ENCODE measurements around the gene KRT84. TPM values are rescaled to one million over a fixed set of nuclear protein-coding genes. Genes with fewer than 3 reads are reported as not detected.

KRT84 gene
- total RNA-seq, 2 experiments from 2014 or later = not detected

- POLR2A ChIA-PET = no interaction called here
- no peak for DNase-seq
- CTCF ChIA-PET = no interaction called here
- H3K4me3 Mint-ChIP-seq = no peak overlapping the region
- H3K4me3 ChIP-seq (ENCODE audit: low read length) = no peak overlapping the region
- H3K4me1 ChIP-seq (ENCODE audit: insufficient read depth, low read length) = no peaks in the 10 kb centered on the region
- no peak for TF ChIP-seq CTCF (IDR thresholded peaks at IDR 0.05)
- ATAC-seq (ENCODE audit: poor library complexity) = no peak
- H3K27me3 Mint-ChIP-seq = peaks cover 16% of the 10 kb centered on the region
- H3K4me1 Mint-ChIP-seq (ENCODE audit: low read depth) = no peaks in the 10 kb centered on the region
- peaks cover 0 to 3% of the 10 kb centered on the region in 2 experiments for H3K9me3 ChIP-seq (ENCODE audit: control insufficient read depth in 1 of 2, insufficient read depth in 1 of 2, low read length in 2 of 2)
- no peaks in the 10 kb centered on the region for H3K36me3 Mint-ChIP-seq (ENCODE audit: low read depth)
- H3K27ac Mint-ChIP-seq = no peak overlapping the region
- intact Hi-C loops (cut with DNase I, micrococcal nuclease) = no loop called here
- no peaks in the 10 kb centered on the region for H3K27me3 ChIP-seq (ENCODE audit: control insufficient read depth in 1 of 2, insufficient read depth in 2 of 2, low read length in 2 of 2)
- H3K27ac ChIP-seq (ENCODE audit: low read depth in 1 of 2, low read length in 2 of 2) = no peak overlapping the region
- H3K36me3 ChIP-seq (ENCODE audit: insufficient read depth, low read length) = no peaks in the 10 kb centered on the region
- no peaks in the 10 kb centered on the region for H3K9me3 Mint-ChIP-seq
Observed at GRCh38 chr12:52418576-52419110, 33.2 kb upstream of the KRT84 start.

- intact Hi-C loops (cut with DNase I, micrococcal nuclease) = no loop called here
- Histone ChIP-seq H3K4me3 (ENCODE audit: low read length) (no peak overlapping the region), H3K4me1 (ENCODE audit: insufficient read depth, low read length) (no peaks in the 10 kb centered on the region), H3K9me3 (ENCODE audit: control insufficient read depth in 1 of 2, insufficient read depth in 1 of 2, low read length in 2 of 2) (peaks cover 0 to 3% of the 10 kb centered on the region in 2 experiments), H3K27me3 (ENCODE audit: control insufficient read depth in 1 of 2, insufficient read depth in 2 of 2, low read length in 2 of 2) (no peaks in the 10 kb centered on the region), H3K36me3 (ENCODE audit: insufficient read depth, low read length) (no peaks in the 10 kb centered on the region), H3K27ac (ENCODE audit: low read depth in 1 of 2, low read length in 2 of 2) (no peak overlapping the region)
- no peak overlapping the region for H3K4me3 Mint-ChIP-seq
- H3K9me3 Mint-ChIP-seq = no peaks in the 10 kb centered on the region
- peaks cover 19% of the 10 kb centered on the region for H3K27me3 Mint-ChIP-seq
- ChIA-PET CTCF (no interaction called here), POLR2A (no interaction called here)
- DNase-seq = no peak
- no peaks in the 10 kb centered on the region for H3K36me3 Mint-ChIP-seq (ENCODE audit: low read depth)
- H3K27ac Mint-ChIP-seq = no peak overlapping the region
- TF ChIP-seq CTCF (IDR thresholded peaks at IDR 0.05) = no peak
- ATAC-seq (ENCODE audit: poor library complexity) = no peak
- H3K4me1 Mint-ChIP-seq (ENCODE audit: low read depth) = no peaks in the 10 kb centered on the region
Observed at GRCh38 chr12:52417740-52418139, 32.3 kb upstream of the KRT84 start.

GRCh38 chr12:52416795-52417194 lies 31.3 kb upstream of the KRT84 start:
- H3K4me3 Mint-ChIP-seq = no peak overlapping the region
- POLR2A ChIA-PET = no interaction called here
- DNase-seq (no peak), ATAC-seq (ENCODE audit: poor library complexity) (no peak)
- Histone ChIP-seq H3K27me3 (ENCODE audit: control insufficient read depth in 1 of 2, insufficient read depth in 2 of 2, low read length in 2 of 2) (no peaks in the 10 kb centered on the region), H3K9me3 (ENCODE audit: control insufficient read depth in 1 of 2, insufficient read depth in 1 of 2, low read length in 2 of 2) (peaks cover 0 to 3% of the 10 kb centered on the region in 2 experiments), H3K36me3 (ENCODE audit: insufficient read depth, low read length) (no peaks in the 10 kb centered on the region), H3K27ac (ENCODE audit: low read depth in 1 of 2, low read length in 2 of 2) (no peak overlapping the region), H3K4me1 (ENCODE audit: insufficient read depth, low read length) (no peaks in the 10 kb centered on the region), H3K4me3 (ENCODE audit: low read length) (no peak overlapping the region)
- peaks cover 16% of the 10 kb centered on the region for H3K27me3 Mint-ChIP-seq
- intact Hi-C loops (cut with DNase I, micrococcal nuclease) = no loop called here
- CTCF ChIA-PET = no interaction called here
- H3K27ac Mint-ChIP-seq = no peak overlapping the region
- TF ChIP-seq CTCF (IDR thresholded peaks at IDR 0.05) = no peak
- H3K36me3 Mint-ChIP-seq (ENCODE audit: low read depth) = no peaks in the 10 kb centered on the region
- H3K4me1 Mint-ChIP-seq (ENCODE audit: low read depth) = no peaks in the 10 kb centered on the region
- H3K9me3 Mint-ChIP-seq = no peaks in the 10 kb centered on the region
